Ovary (tissue), 3 donors: ENCODE measurements around the gene SLC4A7.

Source experiments
- CTCF ChIP-seq, 3 donors: fragments of 450-650 bp in 2 of 3; fragments of 200-600 bp in 1 of 3; IDR thresholded peaks; one replicate each; pipeline versions ENCODE4 v1.5.1 to v1.8.0; 2016 to 2022; ENCODE audit warnings: antibody characterized with exemption in 3 of 3, mild to moderate bottlenecking in 1 of 3
- EP300 ChIP-seq: sonication (generic); formaldehyde crosslinking; IDR thresholded peaks from one replicate; pipeline ENCODE4 v1.6.1; 2017; ENCODE audit warnings: antibody characterized with exemption
- POLR2A ChIP-seq: fragments of 450-650 bp; IDR thresholded peaks from one replicate; pipeline ENCODE4 v1.6.1; 2017; ENCODE audit warnings: antibody characterized with exemption, mild to moderate bottlenecking, moderate library complexity
- donor health status: DM: no; HTN: no; CAD: no.

DNA sequence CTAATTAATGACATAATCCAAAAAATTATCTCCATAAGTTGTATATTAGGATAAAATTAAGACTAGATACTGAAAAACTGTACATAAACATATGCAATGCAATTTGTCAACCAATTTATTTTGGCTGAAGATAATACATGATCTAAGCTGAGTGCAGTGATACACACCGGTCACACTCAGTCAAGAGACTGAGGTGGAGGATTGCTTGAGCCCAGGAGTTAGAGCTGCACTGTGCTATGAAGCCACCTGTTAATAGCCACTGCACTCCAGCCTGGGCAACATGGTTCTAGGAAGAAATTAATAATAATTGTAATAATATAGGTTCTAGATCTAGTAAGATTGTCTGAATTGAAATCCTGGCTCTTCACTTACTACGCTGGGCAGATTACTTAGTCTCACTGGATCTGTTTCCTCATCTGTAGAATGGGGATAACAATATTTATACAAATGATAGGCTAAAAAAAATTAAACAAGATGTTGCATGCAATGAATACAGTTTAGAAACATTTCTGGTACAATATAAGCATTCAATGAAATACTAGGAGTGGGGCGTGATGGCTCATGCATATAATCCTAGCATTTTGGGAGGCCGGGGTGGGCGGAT lies 15.8 kb downstream of the SLC4A7 start:
- TF ChIP-seq CTCF (IDR thresholded peaks at IDR 0.05) (no peak), POLR2A (no peak), EP300 (no peak)
